ENCODE results near the gene SLC29A3.
"Not testable (repeated sequence)": the region's sequence is repeated elsewhere in the genome, so short reads cannot be mapped to it uniquely, and the experiment has no call there.

The SLC29A3 gene

DNA sequence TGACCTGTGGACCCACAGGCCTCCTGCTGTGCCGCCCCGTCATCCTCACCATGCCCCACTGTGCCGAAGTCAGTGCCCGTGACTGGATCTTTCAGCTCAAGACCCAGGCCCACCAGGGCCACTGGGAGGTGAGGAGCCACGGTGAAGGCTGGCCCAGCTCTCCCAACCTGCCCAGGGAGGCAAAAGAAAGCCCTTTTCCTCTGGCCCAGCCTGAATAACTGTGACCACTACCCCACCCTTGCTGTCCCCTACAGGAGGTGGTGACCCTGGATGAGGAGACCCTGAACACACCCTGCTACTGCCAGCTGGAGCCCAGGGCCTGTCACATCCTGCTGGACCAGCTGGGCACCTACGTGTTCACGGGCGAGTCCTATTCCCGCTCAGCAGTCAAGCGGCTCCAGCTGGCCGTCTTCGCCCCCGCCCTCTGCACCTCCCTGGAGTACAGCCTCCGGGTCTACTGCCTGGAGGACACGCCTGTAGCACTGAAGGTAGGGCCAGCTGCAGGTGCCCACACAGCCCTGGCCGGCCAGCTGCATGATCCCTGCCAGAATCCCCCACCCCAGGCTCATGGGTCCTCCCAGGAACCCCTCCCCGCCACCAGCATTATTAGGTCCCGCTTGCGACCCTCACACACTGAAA, 25.5 kb upstream of the SLC29A3 start:
- Histone ChIP-seq H3K4me1 (ENCODE audit: control insufficient read depth, insufficient read depth, low read length) (no peaks in the 10 kb centered on the region), H3K36me3 (ENCODE audit: control insufficient read depth, insufficient read depth, low read length) (peaks cover 75% of the 10 kb centered on the region), H3K9ac (ENCODE audit: low read depth, low read length) (no peak overlapping the region), H3K27me3 (ENCODE audit: control insufficient read depth, insufficient read depth, low read length) (no peaks in the 10 kb centered on the region), H3K27ac (ENCODE audit: low read depth, low read length) (no peak overlapping the region), H3K9me3 (ENCODE audit: control insufficient read depth, insufficient read depth, low read length) (no peaks in the 10 kb centered on the region), H3K4me3 (ENCODE audit: low read depth, low read length) (no peak overlapping the region)

DNA sequence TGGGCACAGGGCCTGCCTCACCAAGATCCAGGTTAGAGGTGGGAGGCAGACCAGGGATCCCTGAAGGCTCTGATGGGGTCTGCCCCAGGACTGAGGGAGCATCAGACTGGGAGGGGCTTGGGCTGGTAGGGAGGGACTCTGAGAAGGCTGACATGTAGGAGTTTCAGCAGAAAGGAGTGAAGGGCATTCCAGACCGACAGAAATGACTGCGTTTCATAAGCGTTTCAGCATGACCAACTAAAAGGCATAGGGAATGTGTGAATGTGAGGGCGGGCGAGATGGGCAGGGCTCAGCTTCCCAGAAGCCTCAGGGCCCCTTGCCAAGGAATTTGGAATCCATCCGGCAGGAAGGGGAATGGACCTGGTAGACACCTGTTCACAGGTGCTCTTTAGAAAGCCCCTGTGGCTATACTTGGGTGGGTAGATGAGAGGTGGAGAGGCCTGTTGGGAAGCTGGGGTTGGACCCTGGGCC, 24.9 kb upstream of the SLC29A3 start:
- H3K9me3 ChIP-seq (ENCODE audit: control insufficient read depth, insufficient read depth, low read length): no peaks in the 10 kb centered on the region
- H3K27ac ChIP-seq (ENCODE audit: low read depth, low read length): no peak overlapping the region
- H3K36me3 ChIP-seq (ENCODE audit: control insufficient read depth, insufficient read depth, low read length): peaks cover 75% of the 10 kb centered on the region
- no peak overlapping the region for H3K4me3 ChIP-seq (ENCODE audit: low read depth, low read length)
- H3K4me1 ChIP-seq (ENCODE audit: control insufficient read depth, insufficient read depth, low read length): no peaks in the 10 kb centered on the region
- H3K9ac ChIP-seq (ENCODE audit: low read depth, low read length): no peak overlapping the region
- no peaks in the 10 kb centered on the region for H3K27me3 ChIP-seq (ENCODE audit: control insufficient read depth, insufficient read depth, low read length)

DNA sequence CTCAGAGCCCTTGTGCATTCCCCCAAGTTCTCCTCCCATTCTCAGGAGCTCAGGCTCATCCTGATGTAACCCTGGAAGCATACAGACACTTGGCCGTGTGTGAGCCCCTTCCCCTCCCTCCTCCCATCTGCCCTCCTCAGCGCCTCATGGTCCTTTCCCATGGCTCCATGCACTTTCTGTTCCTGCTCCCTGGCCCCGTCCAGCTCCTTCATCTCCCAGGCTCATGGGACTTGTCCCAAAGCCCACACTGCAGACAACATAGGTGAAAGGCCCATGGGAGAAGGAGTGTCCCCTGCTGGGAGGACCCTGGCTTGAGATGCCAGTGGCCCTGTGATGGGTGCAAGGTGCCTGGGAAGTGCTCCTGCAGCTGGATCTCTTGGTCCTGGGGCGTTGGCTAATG, 24.2 kb upstream of the SLC29A3 start:
- Histone ChIP-seq H3K4me3 (ENCODE audit: low read depth, low read length) (no peak overlapping the region), H3K4me1 (ENCODE audit: control insufficient read depth, insufficient read depth, low read length) (no peaks in the 10 kb centered on the region), H3K9ac (ENCODE audit: low read depth, low read length) (no peak overlapping the region), H3K9me3 (ENCODE audit: control insufficient read depth, insufficient read depth, low read length) (no peaks in the 10 kb centered on the region), H3K27me3 (ENCODE audit: control insufficient read depth, insufficient read depth, low read length) (no peaks in the 10 kb centered on the region), H3K27ac (ENCODE audit: low read depth, low read length) (no peak overlapping the region), H3K36me3 (ENCODE audit: control insufficient read depth, insufficient read depth, low read length) (peaks cover 79% of the 10 kb centered on the region)

DNA sequence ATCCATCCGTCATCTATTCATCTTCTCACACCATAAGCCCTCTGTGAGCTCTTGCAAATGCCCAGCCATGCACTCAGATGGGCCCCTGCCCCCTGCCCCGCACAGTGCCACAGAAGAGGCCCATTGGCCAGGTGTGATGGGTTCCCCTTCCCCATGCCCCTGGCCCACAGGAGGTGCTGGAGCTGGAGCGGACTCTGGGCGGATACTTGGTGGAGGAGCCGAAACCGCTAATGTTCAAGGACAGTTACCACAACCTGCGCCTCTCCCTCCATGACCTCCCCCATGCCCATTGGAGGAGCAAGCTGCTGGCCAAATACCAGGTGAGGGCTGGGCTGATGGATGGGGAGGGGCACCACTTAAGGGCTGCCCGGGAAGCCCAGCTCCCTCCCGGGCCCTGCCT, 23.4 kb upstream of the SLC29A3 start:
- no peak overlapping the region for H3K9ac ChIP-seq (ENCODE audit: low read depth, low read length)
- H3K4me1 ChIP-seq (ENCODE audit: control insufficient read depth, insufficient read depth, low read length): no peaks in the 10 kb centered on the region
- no peaks in the 10 kb centered on the region for H3K27me3 ChIP-seq (ENCODE audit: control insufficient read depth, insufficient read depth, low read length)
- H3K36me3 ChIP-seq (ENCODE audit: control insufficient read depth, insufficient read depth, low read length): peaks cover 72% of the 10 kb centered on the region
- no peaks in the 10 kb centered on the region for H3K9me3 ChIP-seq (ENCODE audit: control insufficient read depth, insufficient read depth, low read length)
- H3K4me3 ChIP-seq (ENCODE audit: low read depth, low read length): no peak overlapping the region
- no peak overlapping the region for H3K27ac ChIP-seq (ENCODE audit: low read depth, low read length)

DNA sequence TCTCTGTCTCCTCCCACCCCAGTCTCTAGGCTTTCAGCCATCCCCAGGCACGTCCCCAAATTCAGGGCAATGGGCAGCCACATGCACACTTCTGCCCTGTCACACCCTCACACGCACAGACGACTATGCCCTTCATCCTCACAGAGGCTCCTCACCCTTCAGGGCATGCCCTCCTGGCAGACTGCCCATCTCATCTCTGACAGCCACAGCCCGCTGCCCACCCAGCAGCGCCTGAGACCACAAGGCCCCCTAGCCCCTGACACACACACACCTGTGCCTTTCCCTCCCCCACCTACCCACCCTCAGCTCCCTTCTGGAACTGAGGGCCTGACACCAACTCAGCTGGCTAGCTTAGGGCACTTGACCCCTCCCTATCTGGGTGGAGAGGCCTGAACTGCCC, 23.0 kb upstream of the SLC29A3 start:
- Histone ChIP-seq H3K9me3 (ENCODE audit: control insufficient read depth, insufficient read depth, low read length) (no peaks in the 10 kb centered on the region), H3K4me3 (ENCODE audit: low read depth, low read length) (no peak overlapping the region), H3K27ac (ENCODE audit: low read depth, low read length) (no peak overlapping the region), H3K27me3 (ENCODE audit: control insufficient read depth, insufficient read depth, low read length) (no peaks in the 10 kb centered on the region), H3K9ac (ENCODE audit: low read depth, low read length) (no peak overlapping the region), H3K4me1 (ENCODE audit: control insufficient read depth, insufficient read depth, low read length) (no peaks in the 10 kb centered on the region), H3K36me3 (ENCODE audit: control insufficient read depth, insufficient read depth, low read length) (peaks cover 71% of the 10 kb centered on the region)

DNA sequence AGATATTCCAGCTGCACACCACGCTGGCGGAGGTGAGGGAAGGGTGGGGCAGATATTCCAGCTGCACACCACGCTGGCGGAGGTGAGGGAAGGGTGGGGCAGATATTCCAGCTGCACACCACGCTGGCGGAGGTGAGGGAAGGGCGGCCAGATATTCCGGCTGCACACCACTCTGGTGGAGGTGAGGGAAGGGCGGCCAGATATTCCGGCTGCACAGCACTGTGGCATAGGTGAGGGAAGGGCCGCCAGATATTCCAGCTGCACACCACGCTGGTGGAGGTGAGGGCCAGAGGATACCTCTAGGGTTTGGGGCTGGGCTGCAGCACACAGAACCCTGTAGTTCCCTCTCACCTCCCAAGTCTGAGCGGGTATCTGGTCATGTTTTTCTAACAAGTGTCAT, 22.2 kb upstream of the SLC29A3 start:
- not testable (repeated sequence) for H3K9me3 ChIP-seq (ENCODE audit: control insufficient read depth, insufficient read depth, low read length); H3K9ac ChIP-seq (ENCODE audit: low read depth, low read length); H3K27me3 ChIP-seq (ENCODE audit: control insufficient read depth, insufficient read depth, low read length); H3K27ac ChIP-seq (ENCODE audit: low read depth, low read length); H3K4me1 ChIP-seq (ENCODE audit: control insufficient read depth, insufficient read depth, low read length); H3K4me3 ChIP-seq (ENCODE audit: low read depth, low read length)
- H3K36me3 ChIP-seq (ENCODE audit: control insufficient read depth, insufficient read depth, low read length): peaks cover 65% of the 10 kb centered on the region

DNA sequence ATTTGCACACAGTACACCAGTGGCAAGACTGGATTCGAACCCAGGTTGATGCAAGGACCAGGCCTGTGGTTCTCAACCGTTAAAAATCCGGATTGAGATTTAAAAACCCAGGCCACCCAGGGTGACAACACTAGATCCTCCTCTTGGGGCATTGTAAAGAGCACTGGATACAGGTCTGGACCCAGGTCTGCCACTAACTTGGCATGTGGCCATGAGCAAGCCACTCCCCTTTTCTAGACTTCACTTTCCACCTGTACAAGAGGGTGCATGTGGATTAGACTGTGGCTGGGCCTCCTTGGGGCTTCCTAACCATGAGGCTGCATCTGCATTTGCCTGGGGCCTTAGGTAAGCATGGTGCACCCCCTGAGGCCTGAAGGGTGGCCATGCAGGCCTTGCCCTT, 21.7 kb upstream of the SLC29A3 start:
- H3K36me3 ChIP-seq (ENCODE audit: control insufficient read depth, insufficient read depth, low read length): peaks cover 60% of the 10 kb centered on the region
- no peak overlapping the region for H3K4me3 ChIP-seq (ENCODE audit: low read depth, low read length)

DNA sequence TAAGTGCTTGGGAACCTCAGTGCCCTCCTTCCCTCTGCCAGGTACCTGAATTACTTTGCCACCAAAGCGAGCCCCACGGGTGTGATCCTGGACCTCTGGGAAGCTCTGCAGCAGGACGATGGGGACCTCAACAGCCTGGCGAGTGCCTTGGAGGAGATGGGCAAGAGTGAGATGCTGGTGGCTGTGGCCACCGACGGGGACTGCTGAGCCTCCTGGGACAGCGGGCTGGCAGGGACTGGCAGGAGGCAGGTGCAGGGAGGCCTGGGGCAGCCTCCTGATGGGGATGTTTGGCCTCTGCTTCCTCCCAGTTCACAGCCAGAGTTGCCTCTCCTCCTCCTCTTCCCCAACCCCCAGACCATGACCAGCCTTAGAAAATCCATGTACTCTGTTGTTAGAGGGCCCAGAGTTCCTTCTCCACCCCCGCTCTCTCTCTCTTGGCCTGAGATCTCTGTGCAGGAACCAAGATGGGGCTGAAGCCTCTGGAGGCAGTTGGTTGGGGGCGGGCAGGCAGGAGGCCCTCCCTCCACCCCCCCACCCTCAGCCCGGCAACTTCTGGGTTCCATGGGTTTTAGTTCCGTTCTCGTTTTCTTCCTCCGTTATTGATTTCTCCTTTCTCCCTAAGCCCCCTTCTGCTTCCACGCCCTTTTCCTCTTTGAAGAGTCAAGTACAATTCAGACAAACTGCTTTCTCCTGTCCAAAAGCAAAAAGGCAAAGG, 19.8 kb upstream of the SLC29A3 start:
- H3K27me3 ChIP-seq (ENCODE audit: control insufficient read depth, insufficient read depth, low read length): no peaks in the 10 kb centered on the region
- H3K9ac ChIP-seq (ENCODE audit: low read depth, low read length): no peak overlapping the region
- 0 out of 2 replicates have a peak, but pooled peaks cover 2% of the 10 kb centered on the region for H3K4me1 ChIP-seq (ENCODE audit: control insufficient read depth, insufficient read depth, low read length)
- no peak overlapping the region for H3K27ac ChIP-seq (ENCODE audit: low read depth, low read length)
- no peaks in the 10 kb centered on the region for H3K9me3 ChIP-seq (ENCODE audit: control insufficient read depth, insufficient read depth, low read length)
- H3K36me3 ChIP-seq (ENCODE audit: control insufficient read depth, insufficient read depth, low read length): peaks cover 46% of the 10 kb centered on the region
- no peak overlapping the region for H3K4me3 ChIP-seq (ENCODE audit: low read depth, low read length)

More for the DNA sequence above, 21.7 kb upstream of the SLC29A3 start:
- Histone ChIP-seq H3K4me1 (ENCODE audit: control insufficient read depth, insufficient read depth, low read length) (no peaks in the 10 kb centered on the region), H3K9ac (ENCODE audit: low read depth, low read length) (no peak overlapping the region), H3K27me3 (ENCODE audit: control insufficient read depth, insufficient read depth, low read length) (no peaks in the 10 kb centered on the region), H3K9me3 (ENCODE audit: control insufficient read depth, insufficient read depth, low read length) (no peaks in the 10 kb centered on the region), H3K27ac (ENCODE audit: low read depth, low read length) (no peak overlapping the region)

DNA sequence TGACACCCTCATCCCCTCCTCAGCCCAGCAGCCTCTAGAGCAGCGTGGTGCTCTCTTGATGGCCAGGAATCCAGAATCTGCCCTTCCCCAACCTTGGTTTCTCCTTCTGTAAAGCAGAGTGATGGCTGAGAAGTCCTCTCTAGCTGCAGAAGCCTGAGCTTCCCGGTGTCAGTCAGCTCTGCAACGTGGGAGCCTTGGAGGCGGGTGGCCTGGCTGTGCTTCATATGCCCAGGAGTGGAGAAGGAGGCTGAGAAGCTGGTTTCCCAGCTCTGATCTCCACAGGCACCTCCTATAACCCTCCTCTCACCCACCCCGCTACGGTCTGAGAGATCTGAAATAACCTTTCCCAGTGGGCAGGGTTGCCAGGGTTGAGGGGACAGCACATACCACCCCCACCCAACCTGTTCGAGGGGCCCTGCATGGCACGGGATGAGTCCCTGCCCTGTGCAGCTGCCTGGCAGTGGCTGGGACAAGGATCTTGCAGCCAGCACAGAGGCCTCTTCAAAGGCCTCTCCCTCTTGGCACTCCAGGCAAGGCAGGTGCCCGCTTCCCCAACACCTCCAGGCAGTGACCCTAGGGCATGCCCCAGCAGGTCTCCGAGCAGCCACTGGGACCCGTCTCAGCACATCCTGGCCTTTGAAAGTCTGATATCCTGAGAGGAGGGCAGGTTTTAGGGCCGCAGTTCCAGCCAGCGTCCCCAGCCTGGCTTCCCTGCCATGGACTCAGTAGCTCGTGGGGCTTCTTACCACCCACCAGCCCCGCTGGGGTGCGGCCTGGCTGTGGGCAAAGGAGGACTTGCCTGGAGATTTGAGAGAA, 18.3 kb upstream of the SLC29A3 start:
- Histone ChIP-seq H3K36me3 (ENCODE audit: control insufficient read depth, insufficient read depth, low read length) (peaks cover 38% of the 10 kb centered on the region), H3K9me3 (ENCODE audit: control insufficient read depth, insufficient read depth, low read length) (no peaks in the 10 kb centered on the region), H3K27ac (ENCODE audit: low read depth, low read length) (no peak overlapping the region), H3K9ac (ENCODE audit: low read depth, low read length) (no peak overlapping the region), H3K4me1 (ENCODE audit: control insufficient read depth, insufficient read depth, low read length) (0 out of 2 replicates have a peak, but pooled peaks cover 2% of the 10 kb centered on the region), H3K27me3 (ENCODE audit: control insufficient read depth, insufficient read depth, low read length) (no peaks in the 10 kb centered on the region), H3K4me3 (ENCODE audit: low read depth, low read length) (no peak overlapping the region)

DNA sequence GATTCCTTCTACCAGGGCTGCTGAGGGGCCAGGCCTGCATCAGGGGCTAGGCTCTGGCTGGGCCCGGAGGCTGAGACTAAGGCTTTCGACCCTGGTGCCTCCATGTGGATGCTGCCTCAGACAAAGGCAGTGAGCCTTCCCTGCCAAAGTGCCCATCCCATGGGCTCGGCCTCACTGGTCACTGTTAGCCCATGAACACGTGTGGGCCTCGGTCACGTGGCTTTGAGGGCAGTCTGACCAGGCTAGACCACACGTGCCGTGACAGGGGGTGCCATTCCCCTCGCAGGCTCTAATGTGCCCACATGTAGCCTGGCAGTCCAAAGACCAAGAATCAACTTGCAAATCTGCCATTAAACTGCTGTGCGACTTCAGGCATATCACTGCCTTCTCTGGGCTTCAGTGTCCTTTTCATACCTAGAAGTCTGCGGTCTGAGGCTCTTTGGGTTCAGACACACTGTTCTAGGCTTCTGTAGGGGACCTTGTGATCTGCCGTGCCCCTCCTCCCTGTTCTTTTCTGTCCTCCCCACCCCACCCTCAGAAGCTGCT, 17.6 kb upstream of the SLC29A3 start:
- no peak overlapping the region for H3K9ac ChIP-seq (ENCODE audit: low read depth, low read length)
- H3K9me3 ChIP-seq (ENCODE audit: control insufficient read depth, insufficient read depth, low read length): no peaks in the 10 kb centered on the region
- H3K27me3 ChIP-seq (ENCODE audit: control insufficient read depth, insufficient read depth, low read length): no peaks in the 10 kb centered on the region
- no peak overlapping the region for H3K27ac ChIP-seq (ENCODE audit: low read depth, low read length)
- H3K36me3 ChIP-seq (ENCODE audit: control insufficient read depth, insufficient read depth, low read length): peaks cover 31% of the 10 kb centered on the region
- 0 out of 2 replicates have a peak, but pooled peaks cover 2% of the 10 kb centered on the region for H3K4me1 ChIP-seq (ENCODE audit: control insufficient read depth, insufficient read depth, low read length)
- H3K4me3 ChIP-seq (ENCODE audit: low read depth, low read length): no peak overlapping the region
